Measurements from ENCODE around the gene RGL4.
"Not testable (repeated sequence)": the region's sequence is repeated elsewhere in the genome, so short reads cannot be mapped to it uniquely, and the experiment has no call there.

Gene RGL4

DNA sequence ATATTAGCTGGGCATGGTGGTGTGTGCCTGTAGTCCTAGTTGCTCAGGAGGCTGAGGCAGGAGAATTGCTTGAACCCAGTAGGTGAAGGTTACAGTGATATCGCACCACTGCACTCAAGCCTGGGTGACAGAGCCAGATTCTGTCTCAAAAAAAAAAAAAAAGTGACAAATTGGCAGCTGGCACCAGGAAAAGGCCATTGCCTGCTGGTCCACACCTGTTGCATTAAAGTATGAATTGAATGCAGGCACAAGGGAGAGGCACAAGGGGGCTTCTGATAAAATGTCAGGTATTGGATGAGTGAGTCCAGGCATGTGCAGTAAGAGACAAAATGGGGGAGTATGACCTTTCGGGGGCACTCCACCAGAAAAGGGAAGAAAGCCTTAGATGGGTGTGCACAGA lies 31.9 kb downstream of the RGL4 start:
- no peak overlapping the region for H3K27ac Mint-ChIP-seq
- H3K4me1 Mint-ChIP-seq (ENCODE audit: low read depth): no peaks in the 10 kb centered on the region
- H3K4me3 Mint-ChIP-seq: no peak overlapping the region
- no peaks in the 10 kb centered on the region for H3K36me3 Mint-ChIP-seq (ENCODE audit: low read depth)
- peaks cover 3% of the 10 kb centered on the region for H3K27me3 Mint-ChIP-seq (ENCODE audit: low read depth)
- no peaks in the 10 kb centered on the region for H3K9me3 Mint-ChIP-seq

DNA sequence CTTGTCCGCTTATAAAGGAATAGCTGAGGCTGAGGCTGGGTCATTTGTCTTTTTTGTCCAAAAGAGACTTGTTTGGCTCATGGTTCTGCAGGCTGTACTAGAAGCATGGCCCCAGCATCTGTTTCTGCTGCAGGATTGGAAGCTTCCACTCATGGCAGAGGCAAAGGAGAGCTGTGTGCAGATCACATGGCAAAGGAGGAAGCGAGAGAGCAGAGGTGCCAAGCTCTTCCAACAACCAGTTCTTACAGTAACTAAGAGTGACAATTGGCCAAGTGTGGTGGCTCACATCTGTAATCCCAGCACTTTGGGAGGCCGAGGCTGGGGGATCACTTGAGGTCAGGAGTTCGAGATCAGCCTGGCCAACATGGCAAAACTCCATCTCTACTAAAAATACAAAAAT lies 37.3 kb downstream of the RGL4 start:
- H3K4me1 Mint-ChIP-seq (ENCODE audit: low read depth); H3K9me3 Mint-ChIP-seq; H3K4me3 Mint-ChIP-seq; H3K27ac Mint-ChIP-seq; H3K36me3 Mint-ChIP-seq (ENCODE audit: low read depth): not testable (repeated sequence)
- H3K27me3 Mint-ChIP-seq (ENCODE audit: low read depth): peaks cover 11% of the 10 kb centered on the region

DNA sequence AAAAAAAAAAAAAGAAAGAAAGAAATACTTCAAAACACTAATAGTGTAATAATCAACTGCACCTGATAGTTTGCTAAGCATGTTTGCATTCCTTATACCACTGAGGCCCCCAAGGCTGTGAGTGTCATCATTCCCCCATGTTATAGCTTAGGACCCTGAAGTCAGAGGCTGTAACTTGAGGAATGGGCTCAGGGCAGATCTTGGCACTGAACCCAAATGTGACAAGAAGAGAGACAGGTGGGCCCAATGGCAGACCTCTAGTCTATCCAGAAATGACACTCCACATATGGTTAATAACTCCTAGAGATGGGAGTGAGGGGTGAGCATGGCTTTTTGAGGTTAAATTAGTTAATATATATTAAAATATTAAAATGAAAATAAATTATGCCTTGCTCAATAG lies 46.9 kb downstream of the RGL4 start:
- no peaks in the 10 kb centered on the region for H3K4me1 Mint-ChIP-seq (ENCODE audit: low read depth)

DNA sequence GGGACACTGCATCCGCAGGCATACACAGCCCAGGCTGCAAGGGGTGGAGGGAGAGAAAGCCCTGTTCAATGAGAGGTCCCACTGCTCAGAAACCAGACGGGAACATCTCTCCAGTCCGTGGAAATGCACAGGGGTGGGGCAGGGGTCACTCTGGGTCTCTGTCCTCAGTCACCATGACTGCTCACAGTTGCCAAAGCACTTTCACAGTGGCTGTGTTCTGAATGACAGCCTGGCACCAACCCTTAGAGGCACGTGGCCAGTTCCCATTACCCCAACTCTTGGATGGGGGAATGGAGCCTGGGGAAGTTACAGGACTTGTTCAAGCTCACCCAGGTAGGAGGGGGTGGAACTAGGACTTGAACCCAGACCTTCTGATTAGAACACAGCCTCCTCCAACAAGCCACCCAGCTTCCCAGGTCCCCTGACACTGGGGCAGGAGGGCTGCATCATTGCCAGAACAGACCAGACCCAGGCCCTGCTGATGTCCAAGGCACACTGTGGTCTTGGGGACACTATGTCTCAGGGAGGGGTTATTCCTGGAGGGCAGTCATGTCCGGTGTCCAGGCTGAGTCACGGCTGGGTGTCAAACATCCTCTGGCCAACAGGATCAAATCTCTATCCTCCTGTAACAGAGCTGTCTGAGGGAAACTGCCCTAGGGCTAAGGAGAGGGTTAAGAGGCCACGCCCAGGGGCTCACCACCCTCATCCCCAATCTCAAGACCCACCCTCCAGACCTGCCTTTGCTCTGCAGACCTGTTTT lies 51.9 kb downstream of the RGL4 start:
- Mint-ChIP-seq H3K36me3 (ENCODE audit: low read depth) (peaks cover 23% of the 10 kb centered on the region), H3K27ac (no peak overlapping the region), H3K4me1 (ENCODE audit: low read depth) (no peaks in the 10 kb centered on the region), H3K27me3 (ENCODE audit: low read depth) (no peaks in the 10 kb centered on the region), H3K9me3 (peaks cover 11% of the 10 kb centered on the region), H3K4me3 (no peak overlapping the region)

More for the DNA sequence above, 46.9 kb downstream of the RGL4 start:
- H3K36me3 Mint-ChIP-seq (ENCODE audit: low read depth): no peaks in the 10 kb centered on the region
- no peak overlapping the region for H3K4me3 Mint-ChIP-seq
- no peak overlapping the region for H3K27ac Mint-ChIP-seq
- no peaks in the 10 kb centered on the region for H3K9me3 Mint-ChIP-seq
- H3K27me3 Mint-ChIP-seq (ENCODE audit: low read depth): no peaks in the 10 kb centered on the region

DNA sequence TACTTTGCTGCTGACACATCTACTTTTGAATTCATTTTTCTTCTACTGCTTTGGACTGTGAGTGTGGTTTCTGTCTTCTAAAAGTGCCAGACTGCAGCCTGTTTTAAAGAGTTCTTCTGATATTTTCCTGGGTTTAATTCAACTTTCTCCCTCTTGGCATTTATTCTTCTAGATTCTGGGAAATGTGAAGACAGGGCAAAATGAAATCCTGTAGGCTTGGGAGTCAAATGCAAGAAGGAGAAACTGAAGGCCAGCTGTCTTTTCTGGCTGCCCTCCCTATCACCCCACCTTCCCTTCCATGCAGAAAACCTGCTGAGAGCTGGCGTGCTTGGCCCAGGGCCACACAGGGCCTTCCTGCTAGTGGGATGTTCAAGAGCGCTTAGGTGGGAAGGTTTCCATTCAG lies 52.5 kb downstream of the RGL4 start:
- H3K4me3 Mint-ChIP-seq: no peak overlapping the region
- no peaks in the 10 kb centered on the region for H3K4me1 Mint-ChIP-seq (ENCODE audit: low read depth)
- H3K9me3 Mint-ChIP-seq: peaks cover 11% of the 10 kb centered on the region
- H3K27me3 Mint-ChIP-seq (ENCODE audit: low read depth): no peaks in the 10 kb centered on the region
- no peak overlapping the region for H3K27ac Mint-ChIP-seq
- peaks cover 23% of the 10 kb centered on the region for H3K36me3 Mint-ChIP-seq (ENCODE audit: low read depth)

DNA sequence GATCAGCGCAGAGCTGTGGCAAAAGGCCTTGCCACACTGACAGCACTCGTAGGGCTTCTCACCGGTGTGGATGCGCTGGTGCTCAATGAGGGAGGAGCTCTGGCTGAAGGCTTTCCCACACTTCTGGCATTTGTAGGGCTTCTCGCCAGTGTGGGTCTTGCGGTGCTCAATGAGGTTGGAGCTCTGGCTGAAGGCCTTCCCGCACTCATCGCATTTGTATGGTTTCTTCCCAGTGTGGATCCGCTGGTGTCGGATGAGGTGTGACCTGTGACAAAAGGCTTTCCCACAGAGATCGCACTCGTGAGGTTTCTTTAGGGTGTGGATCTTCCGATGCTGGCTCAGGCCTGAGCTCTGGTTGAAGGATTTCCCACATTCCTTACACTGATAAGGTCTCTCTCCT lies 53.2 kb downstream of the RGL4 start:
- H3K4me1 Mint-ChIP-seq (ENCODE audit: low read depth): no peaks in the 10 kb centered on the region
- no peak overlapping the region for H3K27ac Mint-ChIP-seq
- no peak overlapping the region for H3K4me3 Mint-ChIP-seq
- no peaks in the 10 kb centered on the region for H3K27me3 Mint-ChIP-seq (ENCODE audit: low read depth)
- peaks cover 23% of the 10 kb centered on the region for H3K36me3 Mint-ChIP-seq (ENCODE audit: low read depth)
- peaks cover 11% of the 10 kb centered on the region for H3K9me3 Mint-ChIP-seq

DNA sequence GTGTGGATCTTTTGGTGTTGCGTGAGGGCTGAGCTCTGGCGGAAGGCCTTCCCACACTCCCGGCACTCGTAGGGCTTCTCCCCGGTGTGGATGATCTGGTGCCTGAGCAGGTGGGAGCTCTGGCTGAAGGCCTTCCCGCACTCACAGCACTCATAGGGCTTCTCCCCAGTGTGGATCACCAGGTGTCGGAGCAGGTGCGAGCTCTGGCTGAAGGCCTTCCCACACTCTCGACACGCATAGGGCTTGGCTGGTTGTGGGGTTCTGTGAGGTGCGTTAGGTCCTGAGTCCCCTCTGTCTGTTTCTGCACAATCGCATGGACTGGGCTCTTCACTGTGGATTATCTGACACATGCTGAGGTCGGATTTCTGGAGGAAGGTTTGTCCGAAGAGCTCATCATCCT lies 53.7 kb downstream of the RGL4 start:
- Mint-ChIP-seq H3K4me3 (no peak overlapping the region), H3K4me1 (ENCODE audit: low read depth) (no peaks in the 10 kb centered on the region), H3K27me3 (ENCODE audit: low read depth) (no peaks in the 10 kb centered on the region), H3K9me3 (peaks cover 11% of the 10 kb centered on the region), H3K36me3 (ENCODE audit: low read depth) (peaks cover 23% of the 10 kb centered on the region), H3K27ac (no peak overlapping the region)

DNA sequence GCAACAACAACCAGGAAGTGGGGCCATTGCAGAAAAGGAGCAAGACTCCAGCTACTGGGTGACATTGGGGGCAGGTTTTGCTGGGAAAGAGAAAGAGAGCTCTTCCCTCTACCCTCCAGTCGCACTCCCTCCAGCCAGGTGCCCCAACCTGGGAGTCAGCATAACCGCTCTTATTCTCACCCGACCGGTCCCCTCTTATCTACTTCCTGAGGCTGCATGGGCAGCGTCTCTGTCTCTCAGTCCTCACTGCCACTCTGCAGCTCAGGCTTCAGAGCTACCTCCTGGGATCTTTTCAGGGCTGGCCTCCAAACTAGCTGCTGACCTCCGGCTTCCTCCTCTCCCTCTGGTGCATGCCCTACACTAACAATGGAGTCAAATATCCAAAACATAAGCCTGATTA lies 55.0 kb downstream of the RGL4 start:
- Mint-ChIP-seq H3K27ac (no peak overlapping the region), H3K4me3 (no peak overlapping the region), H3K36me3 (ENCODE audit: low read depth) (peaks cover 25% of the 10 kb centered on the region), H3K27me3 (ENCODE audit: low read depth) (peaks cover 5% of the 10 kb centered on the region), H3K4me1 (ENCODE audit: low read depth) (peaks cover 11% of the 10 kb centered on the region), H3K9me3 (peaks cover 11% of the 10 kb centered on the region)
